SH-SY5Y (cell line): ENCODE data around the gene CPT1C.

Experiments used
- GATA2 ChIP-seq: IDR thresholded peaks from 2 replicates; pipeline ENCODE4 v1.6.1; 2011; ENCODE audit warnings: mild to moderate bottlenecking, low read depth, low read length
- GATA3 ChIP-seq: IDR thresholded peaks from 2 replicates; pipeline ENCODE4 v1.6.1; 2011; ENCODE audit warnings: low read depth, mild to moderate bottlenecking, low read length, moderate library complexity

CPT1C gene

GRCh38 chr19:49669516-49669915, 21.4 kb upstream of the CPT1C start:
- TF ChIP-seq GATA2 (no peak), GATA3 (no peak)

DNA sequence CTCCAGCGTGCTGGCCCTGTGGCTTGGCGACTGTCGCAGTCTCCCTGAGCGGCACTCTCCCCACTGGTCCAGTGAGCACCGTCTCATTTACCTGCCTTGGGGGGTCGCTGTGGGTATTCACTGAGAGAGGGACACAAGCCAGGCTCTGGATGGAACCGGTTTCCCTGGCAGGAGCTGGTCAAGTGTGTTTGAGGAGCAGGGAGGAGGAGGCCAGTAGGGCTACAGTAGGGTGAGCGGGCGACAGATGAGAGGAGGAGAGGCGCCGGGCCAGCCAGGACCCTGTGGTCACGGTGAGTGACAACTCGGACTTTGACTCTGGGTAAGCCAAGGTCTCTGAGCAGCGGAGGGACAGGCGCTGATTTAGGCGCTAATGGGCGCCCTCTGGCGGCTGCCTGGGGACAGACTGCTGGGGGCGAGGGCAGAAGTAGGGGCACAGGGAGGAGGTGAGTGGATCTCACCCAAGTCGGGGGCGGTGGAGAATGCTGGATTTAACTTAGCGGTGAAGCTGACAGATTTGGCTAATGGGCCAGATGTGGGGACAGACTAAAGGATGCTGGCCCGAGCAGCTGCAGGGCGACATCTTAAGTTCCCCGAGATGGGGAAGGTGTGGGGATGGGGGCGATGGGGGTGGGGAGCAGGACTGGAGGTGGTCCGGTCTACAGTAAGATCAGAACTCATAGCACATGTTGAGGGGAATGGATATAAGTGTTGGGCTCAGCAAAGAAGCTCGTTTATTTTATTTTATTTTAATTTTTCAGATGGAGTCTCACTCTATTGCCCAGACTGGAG, 18.6 kb upstream of the CPT1C start:
- no peak; the same call in 1 of the 2 replicates for TF ChIP-seq GATA2
- no peak for TF ChIP-seq GATA3

GRCh38 chr19:49676136-49676783, 14.7 kb upstream of the CPT1C start:
- no peak for TF ChIP-seq GATA3
- no peak for TF ChIP-seq GATA2

DNA sequence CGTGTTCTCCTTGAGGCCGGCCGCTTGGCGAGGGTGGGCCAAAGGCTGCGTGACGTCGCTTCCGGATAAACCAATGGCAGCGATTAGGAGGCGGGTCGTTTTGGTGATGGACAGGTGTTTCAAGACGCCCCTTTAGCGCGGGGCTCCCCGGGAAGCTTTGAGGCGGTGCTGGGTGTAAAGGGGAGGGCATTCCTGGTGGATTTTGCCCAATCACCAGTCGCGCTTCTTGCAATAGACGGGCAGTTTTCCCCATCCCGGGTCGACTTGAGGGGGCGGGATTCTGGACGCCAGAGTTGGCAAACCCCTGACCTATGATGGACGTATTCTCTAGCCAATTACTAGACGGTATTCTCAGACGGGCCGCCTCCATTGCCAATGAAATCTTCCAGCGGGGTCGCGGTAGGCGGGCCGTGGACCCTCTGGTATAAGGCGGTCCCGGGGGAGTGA, 14.1 kb upstream of the CPT1C start:
- TF ChIP-seq GATA3 = no peak
- TF ChIP-seq GATA2 = no peak

- TF ChIP-seq GATA2 (no peak), GATA3 (no peak)
Measured at GRCh38 chr19:49677231-49677900, 13.6 kb upstream of the CPT1C start, which contains the start of gene PRMT1. Gene PRMT1 (plus strand): TSS chr19:49677271. CDS start chr19:49677281, 10 bp downstream.

DNA sequence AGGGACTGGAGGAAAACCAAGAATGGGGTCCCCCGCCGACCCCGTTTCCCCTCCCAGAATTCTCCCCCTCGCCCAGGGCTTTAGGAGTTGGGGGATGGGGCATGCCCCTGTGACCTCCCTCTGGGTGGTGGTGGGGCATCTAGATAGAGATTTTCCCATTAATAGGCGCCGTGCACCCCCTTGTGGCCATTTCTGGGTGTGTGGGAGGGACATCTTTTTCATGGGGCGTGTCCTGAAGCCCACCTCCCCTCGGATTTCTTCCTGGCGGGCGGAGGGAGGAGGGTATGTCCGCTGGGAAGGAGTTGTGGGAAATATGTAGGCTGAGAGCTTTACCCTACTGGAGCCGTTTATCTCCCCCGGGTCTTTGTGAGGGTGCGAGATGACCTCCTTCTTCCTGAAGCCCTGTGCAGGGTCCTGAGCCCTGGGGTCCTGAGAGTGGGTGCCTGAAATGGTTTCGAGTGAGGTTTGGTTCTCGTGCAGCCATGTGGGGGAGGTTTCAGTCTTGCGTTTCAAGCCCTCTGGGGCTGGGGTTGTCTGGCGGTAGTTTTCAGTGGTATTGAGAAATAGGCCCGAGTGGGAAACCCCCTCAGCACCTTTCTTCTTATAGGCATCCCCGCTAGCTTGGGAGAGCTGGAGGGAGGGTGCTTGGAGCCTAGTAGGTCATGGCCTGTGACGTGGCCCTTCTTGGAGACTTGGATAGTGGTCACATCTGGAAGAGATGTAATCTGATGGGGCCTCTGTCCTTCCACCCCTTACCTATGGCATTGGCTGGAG, 12.8 kb upstream of the CPT1C start:
- TF ChIP-seq GATA2 = peak; percentile 31; the same call in 1 of the 2 replicates
- TF ChIP-seq GATA3 = no peak

- TF ChIP-seq GATA2 (no peak), GATA3 (no peak)
Measured at GRCh38 chr19:49678985-49679770, 11.7 kb upstream of the CPT1C start.

- no peak for TF ChIP-seq GATA2
- TF ChIP-seq GATA3 = no peak
Measured at GRCh38 chr19:49679771-49680413, 11.0 kb upstream of the CPT1C start.

DNA sequence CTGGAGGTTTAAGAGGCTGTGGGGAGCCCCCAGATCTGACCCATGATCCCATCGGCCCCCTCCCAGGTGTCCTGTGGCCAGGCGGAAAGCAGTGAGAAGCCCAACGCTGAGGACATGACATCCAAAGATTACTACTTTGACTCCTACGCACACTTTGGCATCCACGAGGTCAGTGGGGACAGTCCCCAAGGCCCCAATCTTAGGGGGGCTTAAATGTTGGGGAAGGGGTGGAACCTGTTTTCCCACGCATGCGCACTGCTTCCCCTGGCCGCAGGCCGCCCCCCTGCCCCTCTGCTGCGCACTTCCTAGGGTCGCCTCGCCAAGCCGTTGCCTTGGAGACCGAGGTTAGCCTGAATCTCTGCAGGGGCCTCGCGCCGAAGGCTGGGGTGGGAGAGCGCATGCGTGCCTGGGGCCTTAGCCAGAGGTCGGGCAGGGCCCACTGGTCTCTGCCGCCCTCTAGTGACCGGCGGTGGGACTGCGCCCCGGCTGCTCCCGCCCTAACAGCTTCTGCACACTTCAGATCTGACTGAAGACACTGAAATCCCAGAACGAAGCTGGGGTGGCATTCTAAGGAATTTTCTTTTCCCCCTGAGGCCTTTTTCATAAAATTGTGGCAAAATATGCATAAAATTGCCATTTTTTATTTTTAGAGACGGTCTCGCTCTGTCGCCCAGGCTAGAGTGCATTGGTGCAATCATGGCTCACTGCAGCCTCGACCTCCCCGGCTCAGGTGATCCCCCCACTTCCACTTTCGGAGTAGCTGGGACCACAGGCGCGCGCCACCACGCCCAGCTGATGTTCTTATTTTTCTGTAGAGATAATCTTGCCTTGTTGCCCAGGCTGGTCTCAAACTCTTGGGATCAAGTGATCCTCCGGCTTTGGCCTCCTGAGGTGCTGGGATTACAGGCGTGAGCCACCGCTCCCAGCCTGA, 10.2 kb upstream of the CPT1C start:
- no peak for TF ChIP-seq GATA3
- no peak for TF ChIP-seq GATA2

- no peak for TF ChIP-seq GATA2
- no peak for TF ChIP-seq GATA3
Measured at GRCh38 chr19:49681830-49682229, 9.1 kb upstream of the CPT1C start.

GRCh38 chr19:49682274-49682673, 8.6 kb upstream of the CPT1C start:
- TF ChIP-seq GATA2 = no peak
- TF ChIP-seq GATA3 = no peak
